K562 (cell line): Measurements from ENCODE around the gene FAAP100. TPM values are rescaled to one million over a fixed set of nuclear protein-coding genes. Genes with fewer than 3 reads are reported as not detected.

Experiments
- BDP1 ChIP-seq: IDR thresholded peaks from 3 replicates; pipeline ENCODE4 v1.6.1; 2011; ENCODE audit not compliant: insufficient read length, insufficient read depth
- CTBP1 ChIP-seq: fragments of 450-650 bp; IDR thresholded peaks from 2 replicates; pipeline ENCODE4 v1.6.1; 2016; ENCODE audit warnings: borderline replicate concordance
- CTCF ChIP-seq, 3 experiments: IDR thresholded peaks in 2 of 3; conservative IDR thresholded peaks in 1 of 3; 2 replicates each; pipeline ENCODE4 v1.5.1; 2011 to 2012; ENCODE audit warnings: low read length in 3 of 3, mild to moderate bottlenecking in 3 of 3, control low read depth in 2 of 3, improper control_type of control experiment in 1 of 3, inconsistent platforms in 1 of 3, low read depth in 1 of 3, mixed read lengths in 1 of 3, moderate library complexity in 1 of 3; ENCODE audit not compliant: insufficient read depth in 2 of 3
- ESRRA ChIP-seq: fragments of 450-650 bp; IDR thresholded peaks from 2 replicates; pipeline ENCODE4 v1.6.1; 2014; ENCODE audit warnings: low read depth, mild to moderate bottlenecking, moderate library complexity, borderline replicate concordance
- GATAD2B ChIP-seq: fragments of 450-650 bp; IDR thresholded peaks from 2 replicates; pipeline ENCODE4 v1.6.1; 2017; ENCODE audit warnings: mild to moderate bottlenecking, borderline replicate concordance
- HDAC1 ChIP-seq, 2 experiments: fragments of 450-650 bp; IDR thresholded peaks; 2 replicates each; pipeline ENCODE4 v1.6.1; 2016 to 2017; ENCODE audit warnings: inconsistent platforms in 1 of 2, mild to moderate bottlenecking in 1 of 2, moderate library complexity in 1 of 2
- HMGXB4 ChIP-seq: sonication (generic); formaldehyde crosslinking; IDR thresholded peaks from 2 replicates; pipeline ENCODE4 v1.8.1; 2023; ENCODE audit warnings: mild to moderate bottlenecking, missing genetic modification reagents
- ILK ChIP-seq: fragments of 450-650 bp; IDR thresholded peaks from 2 replicates; pipeline ENCODE4 v1.6.1; 2016; ENCODE audit warnings: missing genetic modification characterization, low read depth, mild to moderate bottlenecking, missing compliant biosample characterization, moderate library complexity, borderline replicate concordance
- IRF1 ChIP-seq: sonication (generic); formaldehyde crosslinking; IDR thresholded peaks from 2 replicates; pipeline ENCODE4 v1.8.0; 2022; ENCODE audit warnings: missing genetic modification reagents, mild to moderate bottlenecking, borderline replicate concordance
- KLF16 ChIP-seq: IDR thresholded peaks from 2 replicates; pipeline ENCODE4 v1.6.1; 2016; ENCODE audit warnings: antibody characterized with exemption
- MBD2 ChIP-seq: sonication (generic); IDR thresholded peaks from 2 replicates; pipeline ENCODE4 v1.6.1; 2016; ENCODE audit warnings: low read depth, borderline replicate concordance
- NCOA2 ChIP-seq, 2 experiments: fragments of 450-650 bp; IDR thresholded peaks; 2 replicates each; pipeline ENCODE4 v1.6.1; 2018; ENCODE audit warnings: mild to moderate bottlenecking in 2 of 2, moderate library complexity in 1 of 2; ENCODE audit not compliant: partially characterized antibody in 2 of 2
- SAFB ChIP-seq: fragments of 200-400 bp; formaldehyde crosslinking; IDR thresholded peaks from 2 replicates; pipeline ENCODE4 v1.6.1; 2017; ENCODE audit warnings: low read depth, low read length, borderline replicate concordance
- SP1 ChIP-seq: sonication (generic); formaldehyde crosslinking; IDR thresholded peaks from 2 replicates; pipeline ENCODE4 v1.8.1; 2022; ENCODE audit warnings: mild to moderate bottlenecking, missing genetic modification reagents
- TEAD1 ChIP-seq, 2 experiments: fragments of 450-650 bp in 1 of 2; sonication (generic) in 1 of 2; formaldehyde crosslinking; IDR thresholded peaks; 2 replicates each; pipeline versions ENCODE4 v1.4.0 to v1.8.0; 2020 to 2022; ENCODE audit warnings: mild to moderate bottlenecking in 2 of 2, missing genetic modification reagents in 1 of 2
- ZNF224 ChIP-seq: sonication (generic); formaldehyde crosslinking; IDR thresholded peaks from 2 replicates; pipeline ENCODE4 v1.8.0; 2022; ENCODE audit warnings: mild to moderate bottlenecking, missing genetic modification reagents
- ZNF232 ChIP-seq: sonication (generic); formaldehyde crosslinking; IDR thresholded peaks from 2 replicates; pipeline ENCODE4 v1.8.0; 2022; ENCODE audit warnings: mild to moderate bottlenecking, missing genetic modification reagents
- ZNF280A ChIP-seq: fragments of 450-650 bp; IDR thresholded peaks from 2 replicates; pipeline ENCODE4 v1.6.1; 2018; ENCODE audit warnings: mild to moderate bottlenecking, low read depth; ENCODE audit not compliant: partially characterized antibody
- ZNF75A ChIP-seq: fragments of 450-650 bp; formaldehyde crosslinking; IDR thresholded peaks from 2 replicates; pipeline ENCODE4 v1.4.0; 2020; ENCODE audit warnings: mild to moderate bottlenecking
- polyA plus RNA-seq, 8 experiments: library from polyadenylated mRNA; depleted of rRNA in 4 of 8; stranded (reverse) in 5 of 8; unstranded in 3 of 8; fragments of >200 nt; fragmentation: Nextera tagmentation in 2 of 8; fragmentation: Illumina TruSeq in 1 of 8; extraction: Ambion mirVana in 2 of 8; extraction: Trizol in 1 of 8; gene quantifications; 2 replicates each; pipeline versions ENCODE4 v1.2.1 to v1.2.3, GENCODE V29; 2011 to 2014; ENCODE audit warnings: inconsistent platforms in 1 of 8, missing spikeins in 1 of 8
- total RNA-seq, 7 experiments: library from RNA; depleted of rRNA in 6 of 7; stranded (reverse); fragments of >200 nt in 6 of 7; fragmentation: Illumina TruSeq in 2 of 7; extraction: Trizol in 2 of 7; gene quantifications; 2 replicates each; pipeline versions ENCODE4 v1.2.1 to v1.2.3, GENCODE V29; 2011 to 2021; ENCODE audit warnings: low replicate concordance in 1 of 7

The FAAP100 gene
- total and polyA plus RNA-seq, 9 of the 15 experiments (the other 6 are each of a cell fraction or from before 2014, with no cell fraction given): 0.31 to 51.2 (median 12.6) TPM

- TF ChIP-seq HMGXB4 (CRISPR knock-in tag) (0 out of 2 replicates have a peak, but pooled peaks have one; percentile 27), KLF16 (no peak), SAFB (no peak), CTCF (IDR thresholded peaks at IDR 0.05 in 2 of 3, conservative IDR thresholded peaks at IDR 0.05 in 1 of 3; ENCODE audit: insufficient read depth in 2 of 3, low read depth in 1 of 3, low read length in 3 of 3) (no peak), BDP1 (no peak), SP1 (CRISPR knock-in tag) (peak; percentile 10; the same call in 1 of the 2 replicates), CTBP1 (no peak), TEAD1 (CRISPR knock-in tag; IDR thresholded peaks at IDR 0.05) (0 out of 4 replicates have a peak, but pooled peaks of 1 of the 2 experiments have one; percentile 73), MBD2 (no peak; the same call in 1 of the 2 replicates), NCOA2 (IDR thresholded peaks at IDR 0.05; ENCODE audit: partially characterized antibody in 2 of 2) (no peak), HDAC1 (IDR thresholded peaks at IDR 0.05) (no peak), GATAD2B (no peak), ILK (tag) (no peak), ZNF232 (CRISPR knock-in tag) (no peak), ESRRA (no peak), ZNF224 (no peak), ZNF75A (CRISPR knock-in tag) (no peak), IRF1 (CRISPR knock-in tag) (no peak), ZNF280A (no peak)
Observed at GRCh38 chr17:81509207-81509971, 42.8 kb downstream of the FAAP100 start (continued).
